HCT116 (cell line): Measurements from ENCODE around the gene VPS26B. TPM values are rescaled to one million over a fixed set of nuclear protein-coding genes. Genes with fewer than 3 reads are reported as not detected.

Experiments
- ATAC-seq: fragments of 200-7000 bp; cut with Tn5 transposase; 2 replicates; pipeline ENCODE4 v1.9.1; 2020; ENCODE audit warnings: mild to moderate bottlenecking, moderate library complexity
- BruUV-seq: library from RNA; stranded (reverse); fragments of 400-500 nt; replicated peaks from 2 replicates; lab custom pipeline; 2021; lab: Mats Ljungman, UMichigan
- CTCF ChIA-PET: fragments of 300-600 bp; sonication (Branson Sonifier 250); formaldehyde crosslinking; loops from one replicate; lab custom pipeline; 2021; ENCODE audit warnings: antibody characterized with exemption; lab: Charles Lee
- POLR2A ChIA-PET: fragments of 300-600, 350-600 bp; sonication (Branson Sonifier 250); formaldehyde crosslinking; loops from one replicate; lab custom pipeline; 2021; ENCODE audit warnings: antibody characterized with exemption; lab: Charles Lee
- RAD21 ChIA-PET, 2 experiments: fragments of 300-600 bp; sonication (Branson Sonifier 250); formaldehyde crosslinking; loops; one replicate each; lab custom pipeline; 2023; ENCODE audit warnings: low total read pairs in 2 of 2; ENCODE audit not compliant: uncharacterized antibody in 2 of 2, unreplicated experiment in 2 of 2, low non-redundant PET in 1 of 2; lab: Charles Lee
- DNase-seq: peaks from one replicate; pipeline ENCODE4 v3.0.0-alpha.2; 2010; ENCODE audit warnings: low read depth, low spot score
- H2AFZ ChIP-seq: fragments of 200-600 bp; shearing (Covaris generic), sonication (generic); 2 replicates; pipeline ENCODE4 v1.6.1; 2017; ENCODE audit warnings: low read depth, mixed run types, mixed read lengths, antibody characterized with exemption, low read length; ENCODE audit not compliant: poor library complexity, severe bottlenecking
- H3K27ac ChIP-seq: 2 replicates; pipeline ENCODE4 v1.5.1; 2012; ENCODE audit warnings: low read depth, low read length
- H3K27me3 ChIP-seq: fragments of 200-600 bp; sonication (generic); 2 replicates; pipeline ENCODE4 v1.6.1; 2016; ENCODE audit warnings: mixed run types, low read length, mixed read lengths; ENCODE audit not compliant: insufficient read depth
- H3K36me3 ChIP-seq, 2 experiments: fragments of 200-500 bp in 1 of 2; fragments of 200-600 bp in 1 of 2; sonication (Bioruptor generic) in 1 of 2; sonication (generic) in 1 of 2; 2 replicates each; pipeline versions ENCODE4 v1.5.1 to v1.6.1; 2014 to 2016; ENCODE audit warnings: low read length in 2 of 2, inconsistent platforms in 1 of 2, mixed read lengths in 1 of 2, mixed run types in 1 of 2; ENCODE audit not compliant: insufficient read depth in 2 of 2, control insufficient read depth in 1 of 2
- H3K4me1 ChIP-seq, 2 experiments: fragments of 200-600 bp in 1 of 2; sonication (generic) in 1 of 2; 2 replicates each; pipeline versions ENCODE4 v1.5.1 to v1.6.1; 2012 to 2017; ENCODE audit warnings: low read length in 2 of 2, inconsistent platforms in 1 of 2, mild to moderate bottlenecking in 1 of 2, mixed read lengths in 1 of 2, mixed run types in 1 of 2, moderate library complexity in 1 of 2; ENCODE audit not compliant: insufficient read depth in 2 of 2, control insufficient read depth in 1 of 2
- H3K4me2 ChIP-seq: fragments of 200-600 bp; sonication (generic); 2 replicates; pipeline ENCODE4 v1.6.1; 2017; ENCODE audit warnings: mixed run types, low read length, mixed read lengths
- H3K4me3 ChIP-seq, 2 experiments: fragments of 200-600 bp in 1 of 2; sonication (generic) in 1 of 2; replicated peaks in 1 of 2; 2 replicates each; pipeline ENCODE4 v1.5.1; 2011 to 2016; ENCODE audit warnings: low read length in 2 of 2, control low read depth in 1 of 2, low read depth in 1 of 2, mild to moderate bottlenecking in 1 of 2, mixed read lengths in 1 of 2, mixed run types in 1 of 2
- H3K79me2 ChIP-seq: fragments of 200-600 bp; sonication (generic); 2 replicates; pipeline ENCODE4 v1.6.1; 2017; ENCODE audit warnings: mild to moderate bottlenecking, mixed run types, low read length, moderate library complexity, mixed read lengths; ENCODE audit not compliant: insufficient read depth
- H3K9ac ChIP-seq: fragments of 200-600 bp; sonication (generic); 2 replicates; pipeline ENCODE4 v1.6.1; 2016; ENCODE audit warnings: low read length, mixed read lengths
- H3K9me2 ChIP-seq: fragments of 200-600 bp; sonication (generic), shearing (Covaris generic); 2 replicates; pipeline ENCODE4 v1.6.1; 2017; ENCODE audit warnings: mixed run types, mild to moderate bottlenecking, moderate library complexity; ENCODE audit not compliant: insufficient read depth
- H3K9me3 ChIP-seq, 2 experiments: fragments of 200-500 bp in 1 of 2; fragments of 200-600 bp in 1 of 2; sonication (Bioruptor generic) in 1 of 2; sonication (generic) in 1 of 2; 2 replicates each; pipeline ENCODE4 v1.6.1; 2014 to 2017; ENCODE audit warnings: low read length in 2 of 2, mixed read lengths in 2 of 2, inconsistent platforms in 1 of 2, low read depth in 1 of 2, mild to moderate bottlenecking in 1 of 2, mixed run types in 1 of 2, moderate library complexity in 1 of 2; ENCODE audit not compliant: control insufficient read depth in 1 of 2, insufficient read depth in 1 of 2
- H4K20me1 ChIP-seq: fragments of 200-600 bp; sonication (generic), shearing (Covaris generic); 2 replicates; pipeline ENCODE4 v1.6.1; 2017; ENCODE audit warnings: mixed run types, mild to moderate bottlenecking, moderate library complexity; ENCODE audit not compliant: insufficient read depth
- ATF3 ChIP-seq: IDR thresholded peaks from 2 replicates; pipeline ENCODE4 v1.6.1; 2012
- EGR1 ChIP-seq: IDR thresholded peaks from 2 replicates; pipeline ENCODE4 v1.6.1; 2012; ENCODE audit warnings: low read depth
- MAX ChIP-seq: IDR thresholded peaks from 2 replicates; pipeline ENCODE4 v1.6.1; 2012
- POLR2AphosphoS5 ChIP-seq: IDR thresholded peaks from 2 replicates; pipeline ENCODE4 v1.6.1; 2011; ENCODE audit warnings: mild to moderate bottlenecking, low read depth, low read length, moderate library complexity
- REST ChIP-seq: IDR thresholded peaks from 2 replicates; pipeline ENCODE4 v1.6.1; 2012; ENCODE audit warnings: low read depth
- YY1 ChIP-seq: IDR thresholded peaks from 2 replicates; pipeline ENCODE4 v1.6.1; 2011; ENCODE audit warnings: low read length, low read depth, moderate library complexity, mild to moderate bottlenecking; ENCODE audit not compliant: insufficient replicate concordance; ENCODE audit errors: extremely low read depth
- ZNF274 ChIP-seq: fragments of 200-500 bp; sonication (Bioruptor generic); IDR thresholded peaks from 2 replicates; pipeline ENCODE4 v1.6.1; 2014; ENCODE audit warnings: mild to moderate bottlenecking, low read depth, low read length, inconsistent platforms
- intact Hi-C: fragments of 100-400 bp; cut with micrococcal nuclease; formaldehyde crosslinking; loops from 2 replicates; pipeline ENCODE4 v1.10.0; 2022
- total RNA-seq: library from RNA; stranded (reverse); gene quantifications from one replicate; pipeline ENCODE4 v1.2.1, GENCODE V29; 2021; ENCODE audit not compliant: unreplicated experiment

VPS26B gene
- total RNA-seq, 1 experiment from 2014 or later: 26.6 TPM

GRCh38 chr11:134237557-134237922 lies 13.1 kb downstream of the VPS26B start:
- Histone ChIP-seq H3K79me2 (no peaks in the 10 kb centered on the region), H2AFZ (no peak overlapping the region), H3K4me3 (no peak overlapping the region), H3K27me3 (no peaks in the 10 kb centered on the region), H3K4me2 (no peak overlapping the region), H3K9me2 (no peaks in the 10 kb centered on the region), H3K9ac (no peak overlapping the region), H4K20me1 (no peaks in the 10 kb centered on the region), H3K36me3 (peaks cover 3 to 15% of the 10 kb centered on the region in 2 experiments; a peak in 1 of 4 replicates), H3K27ac (no peak overlapping the region), H3K4me1 (no peaks in the 10 kb centered on the region), H3K9me3 (no peaks in the 10 kb centered on the region)
- POLR2A ChIA-PET: no interaction called here
- no peak for ATAC-seq
- no peak for DNase-seq
- no peak for TF ChIP-seq REST
- TF ChIP-seq POLR2AphosphoS5: no peak
- no peak for TF ChIP-seq MAX
- TF ChIP-seq EGR1: no peak
- no peak for TF ChIP-seq YY1
- no peak for TF ChIP-seq ATF3
- no peak for TF ChIP-seq ZNF274
- CTCF ChIA-PET: no interaction called here
- intact Hi-C loops: loop anchor here (5.0 kb wide), 1 partner anchor 50 kb away; no protein-coding TSS in a partner anchor
- BruUV-seq: no TSS peak
- RAD21 ChIA-PET: no interaction called here
